EH (cell line): ENCODE measurements around the gene EMILIN1.
"Not testable (repeated sequence)": the region's sequence is repeated elsewhere in the genome, so short reads cannot be mapped to it uniquely, and the experiment has no call there.

ENCODE experiments used
- DNase-seq: peaks from one replicate; pipeline ENCODE4 v3.0.0-alpha.2; 2015; ENCODE audit warnings: low read depth

The EMILIN1 gene

DNA sequence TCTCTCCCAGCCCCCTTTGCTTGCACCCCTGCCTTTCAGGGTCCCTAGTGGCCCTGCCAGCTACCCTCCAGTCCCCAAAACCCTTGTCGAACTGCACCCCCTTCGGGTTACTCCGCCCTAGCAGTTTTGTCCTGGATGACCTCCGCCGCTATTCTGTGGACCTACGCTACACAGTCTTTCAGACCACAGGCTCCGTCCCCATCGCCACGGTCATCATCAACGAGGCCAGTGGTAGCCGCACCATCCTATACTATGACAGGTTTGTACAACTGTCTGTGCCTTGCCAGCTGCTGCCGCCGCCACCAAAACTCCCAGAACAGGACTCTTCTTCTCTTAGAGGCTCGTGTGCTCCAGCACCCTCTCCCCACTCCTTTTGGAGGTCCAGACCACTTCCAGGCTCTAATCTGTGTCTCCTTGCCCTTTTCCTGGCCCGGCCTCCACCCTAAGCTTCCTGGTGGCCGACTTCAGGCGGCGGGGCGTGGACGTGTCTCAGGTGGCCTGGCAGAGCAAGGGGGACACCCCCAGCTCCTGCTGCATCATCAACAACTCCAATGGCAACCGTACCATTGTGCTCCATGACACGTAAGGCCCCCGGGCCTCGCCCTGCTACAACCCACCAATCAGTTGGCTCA lies 16.1 kb downstream of the EMILIN1 start:
- no peak for DNase-seq

DNA sequence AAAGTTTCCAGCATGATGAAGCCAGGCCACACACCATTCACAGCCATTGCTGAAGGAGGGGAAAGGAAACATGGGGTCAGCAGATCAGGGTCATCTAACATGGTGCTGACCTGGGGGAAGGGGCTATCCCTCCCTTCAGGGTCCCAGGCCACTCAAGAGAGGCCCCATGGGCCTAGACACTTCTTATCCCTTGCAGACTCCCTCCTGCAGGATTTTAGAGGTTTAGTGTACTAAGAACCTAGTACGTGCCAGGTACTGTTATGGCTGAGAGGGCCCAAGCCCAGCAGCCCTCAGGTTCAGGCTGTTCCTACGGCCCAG lies 17.0 kb downstream of the EMILIN1 start:
- no peak for DNase-seq

DNA sequence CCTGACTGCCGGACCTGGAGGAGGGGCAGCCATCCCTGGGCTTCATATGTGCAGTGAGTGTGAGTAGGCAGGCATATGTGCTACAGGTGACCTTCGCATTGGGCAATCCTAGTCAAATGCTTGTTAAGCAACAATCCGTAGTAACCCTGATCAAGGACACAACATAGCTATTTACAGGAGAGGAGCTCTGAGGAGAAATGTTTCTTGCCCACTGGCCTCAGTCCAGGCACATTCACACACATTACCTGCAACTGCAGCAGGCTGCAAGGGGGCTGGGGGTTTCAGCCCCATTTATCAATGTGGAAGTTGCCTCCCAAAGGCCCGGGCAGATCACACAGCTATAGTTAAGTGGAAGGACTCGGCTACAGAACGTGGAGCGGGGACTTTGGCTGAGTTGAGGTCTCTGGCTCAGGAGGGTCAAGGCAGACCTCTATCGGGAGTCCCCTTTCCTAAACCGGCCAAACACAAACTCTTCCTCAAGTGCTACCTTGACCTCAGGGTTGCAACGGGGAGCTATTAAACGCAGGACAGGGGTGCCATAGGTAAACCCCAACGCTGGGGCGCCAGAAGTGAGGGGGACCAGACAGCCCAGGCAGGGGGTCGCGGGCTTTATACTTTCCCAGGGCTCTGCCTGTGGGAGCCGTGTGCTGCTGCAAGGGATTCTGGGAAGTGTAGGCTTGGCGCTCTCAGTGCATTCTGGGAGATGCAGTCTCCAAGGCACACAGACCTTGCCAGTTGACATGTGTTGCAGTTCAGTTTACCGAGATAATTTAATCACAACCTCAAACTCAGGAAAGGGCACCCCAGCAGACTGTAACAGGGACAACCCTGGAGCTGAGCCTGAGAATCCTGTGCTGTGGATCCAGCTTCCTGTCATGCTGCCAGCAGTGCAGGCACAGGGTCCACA lies 17.6 kb downstream of the EMILIN1 start:
- peak; percentile 69 for DNase-seq

DNA sequence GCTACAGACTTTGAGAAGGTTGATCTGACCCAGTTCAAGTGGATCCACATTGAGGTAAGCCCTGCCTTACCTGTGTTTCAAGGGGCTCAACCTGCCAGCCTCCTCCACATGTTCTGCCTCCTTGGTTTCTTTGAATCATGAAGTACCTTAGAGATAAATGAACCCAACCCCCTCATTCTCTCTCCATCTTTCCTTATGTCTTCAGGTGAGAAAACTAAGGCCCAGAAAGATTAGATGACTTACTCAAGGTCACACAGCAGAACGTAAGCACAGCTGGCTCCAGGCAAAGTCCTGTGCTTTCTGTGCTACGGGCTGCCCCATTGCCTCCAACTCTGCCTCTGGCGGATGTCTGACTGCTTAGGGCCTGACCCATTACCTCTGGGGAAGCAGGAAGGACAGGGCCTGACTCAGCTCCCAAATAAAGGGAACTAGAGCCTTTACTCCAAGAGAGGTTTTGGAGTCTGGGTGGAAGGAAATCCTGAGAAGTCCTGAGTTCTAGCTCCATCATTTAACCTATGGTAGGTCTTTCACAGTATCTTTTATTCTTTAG lies 18.4 kb downstream of the EMILIN1 start:
- no peak for DNase-seq

DNA sequence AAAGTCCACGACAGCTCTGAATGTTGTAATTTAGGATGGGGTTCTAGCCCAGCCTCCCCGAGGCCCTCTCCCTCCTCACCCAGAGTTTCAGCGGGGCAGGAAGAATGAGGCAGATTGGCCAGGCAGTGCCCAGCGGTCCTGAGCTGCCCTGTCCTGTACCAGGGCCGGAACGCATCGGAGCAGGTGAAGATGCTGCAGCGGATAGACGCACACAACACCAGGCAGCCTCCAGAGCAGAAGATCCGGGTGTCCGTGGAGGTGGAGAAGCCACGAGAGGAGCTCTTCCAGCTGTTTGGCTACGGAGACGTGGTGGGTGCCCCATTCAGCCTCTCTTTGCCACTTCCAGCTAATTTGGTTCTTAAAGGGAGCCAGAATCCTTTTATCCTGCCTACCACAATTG lies 18.9 kb downstream of the EMILIN1 start:
- no peak for DNase-seq

DNA sequence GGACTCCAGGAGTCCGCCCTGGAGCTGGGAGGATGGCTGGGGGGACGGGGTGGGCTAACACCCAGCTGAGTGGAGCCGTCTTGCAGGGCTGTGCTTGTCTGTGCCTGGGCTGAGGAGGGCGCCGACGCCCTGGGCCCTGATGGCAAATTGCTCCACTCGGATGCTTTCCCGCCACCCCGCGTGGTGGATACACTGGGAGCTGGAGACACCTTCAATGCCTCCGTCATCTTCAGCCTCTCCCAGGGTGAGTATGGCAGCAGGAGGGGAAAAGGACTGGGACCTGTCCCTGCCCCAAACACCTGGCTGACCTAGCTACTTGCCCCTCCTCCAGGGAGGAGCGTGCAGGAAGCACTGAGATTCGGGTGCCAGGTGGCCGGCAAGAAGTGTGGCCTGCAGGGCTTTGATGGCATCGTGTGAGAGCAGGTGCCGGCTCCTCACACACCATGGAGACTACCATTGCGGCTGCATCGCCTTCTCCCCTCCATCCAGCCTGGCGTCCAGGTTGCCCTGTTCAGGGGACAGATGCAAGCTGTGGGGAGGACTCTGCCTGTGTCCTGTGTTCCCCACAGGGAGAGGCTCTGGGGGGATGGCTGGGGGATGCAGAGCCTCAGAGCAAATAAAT lies 21.0 kb downstream of the EMILIN1 start:
- DNase-seq = no peak

DNA sequence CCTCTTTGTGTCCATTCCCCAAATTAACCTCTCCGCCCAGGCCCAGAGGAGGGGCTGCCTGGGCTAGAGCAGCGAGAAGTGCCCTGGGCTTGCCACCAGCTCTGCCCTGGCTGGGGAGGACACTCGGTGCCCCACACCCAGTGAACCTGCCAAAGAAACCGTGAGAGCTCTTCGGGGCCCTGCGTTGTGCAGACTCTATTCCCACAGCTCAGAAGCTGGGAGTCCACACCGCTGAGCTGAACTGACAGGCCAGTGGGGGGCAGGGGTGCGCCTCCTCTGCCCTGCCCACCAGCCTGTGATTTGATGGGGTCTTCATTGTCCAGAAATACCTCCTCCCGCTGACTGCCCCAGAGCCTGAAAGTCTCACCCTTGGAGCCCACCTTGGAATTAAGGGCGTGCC lies 21.6 kb downstream of the EMILIN1 start:
- no peak for DNase-seq

DNA sequence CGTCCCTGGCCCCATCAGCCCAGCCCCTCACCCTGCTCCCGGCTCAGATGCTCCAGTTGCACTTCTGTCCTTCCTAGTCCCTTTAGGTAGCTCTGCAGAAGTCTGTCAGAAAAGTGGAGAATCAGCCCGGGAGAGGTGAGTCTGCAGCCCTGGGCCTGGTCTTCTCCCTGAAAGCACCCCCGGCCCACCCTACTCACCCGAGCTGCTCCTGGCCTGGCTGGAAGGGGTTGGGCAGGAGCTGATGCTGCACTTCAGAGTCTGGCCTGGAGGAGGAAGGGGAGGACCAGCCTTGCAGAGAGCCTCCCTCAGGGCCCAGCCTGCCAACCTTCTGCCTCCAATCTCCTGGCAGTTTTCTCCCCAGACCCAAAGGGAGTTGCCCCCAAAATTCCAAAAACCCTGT lies 23.9 kb downstream of the EMILIN1 start:
- DNase-seq = no peak

DNA sequence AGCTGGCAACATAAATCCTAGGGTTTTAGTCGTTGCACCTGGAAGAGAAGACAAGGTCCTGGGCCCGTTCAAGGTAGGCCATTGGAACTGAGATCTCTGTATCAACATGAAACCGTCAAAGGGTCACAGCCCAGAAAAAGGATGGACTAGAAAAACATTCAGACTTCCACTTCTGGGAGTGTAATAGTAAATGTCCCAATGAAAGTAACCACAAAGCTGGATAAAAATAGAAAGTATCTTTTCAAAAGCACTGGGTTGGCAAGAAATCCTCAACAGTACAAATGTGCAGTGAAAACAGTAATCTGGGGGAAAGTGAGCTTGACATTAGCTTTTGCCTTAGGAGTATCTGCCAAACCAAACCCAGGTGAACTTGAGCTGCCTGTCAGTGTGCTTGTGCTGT lies 27.6 kb downstream of the EMILIN1 start:
- DNase-seq = peak; percentile 21

DNA sequence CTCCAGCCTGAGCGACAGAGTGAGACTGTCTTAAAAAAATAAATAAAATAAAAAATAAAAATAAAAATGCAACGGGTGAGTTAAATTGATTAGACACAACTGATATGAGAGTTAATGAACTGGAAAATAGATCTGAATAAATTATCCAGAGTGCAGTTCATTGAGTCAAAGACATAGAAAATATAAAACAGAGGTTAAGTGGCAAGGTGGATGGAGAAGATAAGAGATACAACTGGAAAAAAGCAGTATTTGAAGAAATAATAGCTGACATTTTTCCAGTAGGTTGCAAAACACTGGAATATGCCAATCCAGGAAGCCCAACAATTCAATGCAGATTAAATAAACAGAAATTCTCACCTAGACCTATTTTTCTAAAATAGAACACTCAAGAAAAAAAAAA lies 29.8 kb downstream of the EMILIN1 start:
- DNase-seq = no peak

DNA sequence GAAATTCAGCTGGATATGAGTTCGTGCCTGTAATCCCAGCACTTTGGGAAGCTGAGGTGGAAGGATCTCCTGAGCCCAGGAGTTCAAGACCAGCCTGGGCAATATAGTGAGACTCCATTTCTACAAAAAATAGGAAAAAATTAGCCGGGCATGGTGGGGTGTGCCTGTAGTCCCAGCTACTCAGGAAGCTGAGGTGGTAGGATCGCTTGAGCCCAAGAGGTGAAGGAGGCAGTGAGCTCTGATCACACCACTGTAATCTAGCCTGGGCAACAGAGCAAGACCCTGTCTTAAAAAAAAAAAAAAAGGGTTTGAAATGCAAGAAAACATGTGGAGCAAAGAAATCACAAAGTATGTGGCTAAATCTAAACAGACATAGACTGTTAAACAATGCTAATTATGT lies 30.7 kb downstream of the EMILIN1 start:
- no peak for DNase-seq

DNA sequence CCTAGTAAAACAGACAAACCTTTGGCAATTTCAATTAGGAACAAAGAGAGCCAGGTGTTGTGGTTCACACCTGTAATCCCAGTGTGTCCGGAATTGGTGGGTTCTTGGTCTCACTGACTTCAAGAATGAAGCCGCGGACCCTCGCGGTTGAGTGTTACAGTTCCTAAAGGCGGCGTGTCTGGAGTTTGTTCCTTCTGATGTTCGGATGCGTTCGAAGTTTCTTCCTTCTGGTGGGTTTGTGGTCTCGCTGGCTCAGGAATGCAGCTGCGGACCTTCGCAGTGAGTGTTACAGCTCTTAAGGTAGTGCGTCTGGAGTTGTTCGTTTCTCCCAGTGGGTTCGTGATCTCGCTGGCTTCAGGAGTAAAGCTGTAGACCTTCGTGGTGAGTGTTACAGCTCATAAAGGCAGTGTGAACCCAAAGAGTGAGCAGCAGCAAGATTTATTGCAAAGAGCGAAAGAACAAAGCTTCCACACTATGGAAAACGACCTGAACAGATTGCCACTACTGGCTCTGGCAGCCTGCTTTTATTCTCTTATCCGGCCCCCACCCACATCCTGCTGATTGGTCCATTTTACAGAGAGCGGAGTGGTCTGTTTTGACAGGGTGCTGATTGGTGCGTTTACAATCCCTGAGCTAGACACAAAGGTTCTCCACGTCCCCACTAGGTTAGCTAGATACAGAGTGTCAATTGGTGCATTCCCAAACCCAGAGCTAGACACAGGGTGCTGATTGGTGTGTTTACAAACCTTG lies 32.4 kb downstream of the EMILIN1 start:
- DNase-seq = not testable (repeated sequence)

DNA sequence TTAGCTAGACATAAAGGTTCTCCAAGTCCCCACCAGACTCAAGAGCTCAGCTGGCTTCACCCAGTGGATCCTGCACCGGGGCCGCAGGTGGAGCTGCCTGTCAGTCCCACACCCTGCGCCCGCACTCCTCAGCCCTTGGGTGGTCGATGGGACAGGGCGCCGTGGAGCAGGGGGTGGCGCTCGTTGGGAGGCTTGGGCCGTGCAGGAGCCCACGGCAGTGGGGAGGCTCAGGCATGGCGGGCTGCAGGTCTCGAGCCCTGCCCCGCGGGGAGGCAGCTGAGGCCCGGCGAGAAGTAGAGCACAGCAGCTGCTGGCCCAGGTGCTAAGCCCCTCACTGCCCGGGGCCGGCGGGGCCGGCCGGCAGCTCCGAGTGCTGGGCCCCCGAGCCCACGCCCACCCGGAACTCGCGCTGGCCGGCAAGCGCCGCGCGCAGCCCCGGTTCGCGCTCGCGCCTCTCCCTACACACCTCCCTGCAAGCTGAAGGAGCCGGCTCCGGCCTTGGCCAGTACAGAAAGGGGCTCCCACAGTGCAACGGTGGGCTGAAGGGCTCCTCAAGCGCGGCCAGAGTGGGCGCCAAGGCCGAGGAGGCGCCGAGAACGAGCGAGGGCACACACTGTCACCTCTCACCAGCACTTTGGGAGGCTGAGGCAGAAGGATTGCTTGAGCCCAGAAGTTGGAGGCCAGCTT lies 33.1 kb downstream of the EMILIN1 start:
- DNase-seq = not testable (repeated sequence)

DNA sequence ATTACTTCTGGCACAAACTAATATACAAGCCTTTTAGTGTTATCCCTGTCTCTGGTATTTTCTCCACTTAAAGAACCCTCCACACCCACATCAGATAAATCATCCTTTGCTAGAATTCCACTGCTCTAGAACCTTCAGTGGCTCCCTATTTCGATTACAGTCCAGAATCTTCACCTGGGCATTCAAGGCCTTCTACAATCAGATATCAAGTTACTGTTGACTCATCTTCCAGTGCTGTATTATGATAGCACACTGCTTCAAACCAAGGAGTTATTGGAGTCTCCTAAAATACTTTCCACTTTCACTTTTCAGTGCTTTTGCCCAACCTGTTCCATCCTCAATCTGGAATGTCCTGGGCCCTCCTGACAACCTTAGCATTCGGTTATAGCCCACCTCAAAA lies 37.1 kb downstream of the EMILIN1 start:
- no peak for DNase-seq

DNA sequence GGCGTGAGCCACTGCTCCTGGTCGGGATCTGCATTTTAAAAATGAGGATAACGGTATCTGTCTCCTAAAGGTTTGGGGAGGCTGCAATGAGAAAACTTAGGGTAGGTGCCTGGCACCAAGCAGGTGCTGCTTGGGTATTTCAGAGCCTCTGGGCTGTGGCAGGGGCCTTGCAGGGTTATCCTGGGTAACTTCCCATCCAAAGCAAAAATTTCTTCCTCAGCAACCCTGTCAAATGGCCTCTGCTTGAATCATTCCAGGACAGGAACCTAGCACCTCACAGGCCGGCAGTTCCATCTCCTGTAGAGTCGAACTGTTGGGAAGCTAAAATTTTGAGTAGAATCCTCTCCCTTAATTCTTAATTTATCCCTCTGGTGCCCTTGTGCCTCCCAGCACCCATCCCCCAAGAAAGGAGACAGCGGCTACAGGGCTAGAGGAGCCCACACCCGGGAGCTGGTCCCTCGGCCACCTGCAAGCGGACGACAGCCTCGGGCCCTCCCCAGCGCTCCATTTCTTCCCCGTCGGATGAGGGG lies 39.6 kb downstream of the EMILIN1 start:
- DNase-seq = no peak

DNA sequence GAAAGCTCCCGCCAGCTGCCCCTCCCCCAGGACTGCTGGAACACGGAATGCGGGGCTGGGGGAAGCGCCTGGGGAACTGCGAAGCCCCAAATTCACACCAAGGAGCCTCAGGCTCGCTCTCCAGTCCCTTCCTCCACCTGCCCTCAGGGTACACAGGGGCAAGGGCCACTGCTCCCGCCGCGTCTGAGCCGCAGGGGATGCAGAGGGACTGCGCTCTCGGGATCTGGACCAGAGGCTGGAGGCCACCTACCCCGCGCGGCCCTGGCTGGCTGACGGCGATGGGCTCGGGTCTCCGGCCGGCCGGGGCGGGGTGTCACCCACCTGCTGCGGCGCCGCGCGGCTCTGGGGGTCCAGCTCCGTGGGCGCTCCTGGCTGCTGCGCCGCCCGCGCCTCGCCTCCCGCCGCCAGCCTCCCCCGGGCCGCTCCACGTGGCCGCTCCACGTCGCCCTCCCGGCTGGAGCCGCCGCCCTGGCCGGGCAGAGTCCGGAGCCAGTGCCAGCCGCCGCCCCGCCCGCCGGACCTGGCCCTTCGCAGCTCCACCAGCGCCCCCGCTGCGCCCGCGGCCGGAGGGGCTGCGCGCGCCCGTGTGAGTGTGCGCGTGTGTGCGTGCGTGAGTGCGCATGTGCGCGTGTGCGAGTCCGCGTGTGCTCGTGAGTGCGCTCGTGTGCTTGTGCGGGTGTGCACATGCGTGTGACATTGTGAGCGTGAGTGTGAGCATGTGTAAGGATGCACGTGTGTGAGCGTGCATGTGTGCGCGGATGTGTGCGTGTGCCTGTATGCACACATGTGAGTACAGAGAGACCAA lies 40.3 kb downstream of the EMILIN1 start, which contains the start of gene CGREF1:
Gene CGREF1 (minus strand): TSS at position 604 of the 805 bp plus-strand sequence. CDS start 14,762 bp downstream, outside the sequence.
- DNase-seq = peak; percentile 14

DNA sequence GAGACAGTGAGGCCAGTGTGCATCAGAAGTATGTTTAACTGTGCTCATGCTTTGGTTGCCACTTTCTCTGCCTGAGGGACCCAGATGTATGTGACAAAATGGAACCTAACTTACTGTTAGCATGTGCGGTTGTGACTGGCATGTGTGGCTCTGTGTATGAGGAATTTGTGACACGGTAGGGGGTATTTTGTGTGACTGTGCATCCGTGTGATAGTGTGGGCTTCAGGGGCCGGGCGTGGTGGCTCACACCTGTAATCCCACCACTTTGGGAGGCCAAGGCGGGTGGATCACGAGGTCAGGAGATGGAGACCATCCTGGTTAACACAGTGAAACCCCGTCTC lies 40.9 kb downstream of the EMILIN1 start:
- not testable (repeated sequence) for DNase-seq

DNA sequence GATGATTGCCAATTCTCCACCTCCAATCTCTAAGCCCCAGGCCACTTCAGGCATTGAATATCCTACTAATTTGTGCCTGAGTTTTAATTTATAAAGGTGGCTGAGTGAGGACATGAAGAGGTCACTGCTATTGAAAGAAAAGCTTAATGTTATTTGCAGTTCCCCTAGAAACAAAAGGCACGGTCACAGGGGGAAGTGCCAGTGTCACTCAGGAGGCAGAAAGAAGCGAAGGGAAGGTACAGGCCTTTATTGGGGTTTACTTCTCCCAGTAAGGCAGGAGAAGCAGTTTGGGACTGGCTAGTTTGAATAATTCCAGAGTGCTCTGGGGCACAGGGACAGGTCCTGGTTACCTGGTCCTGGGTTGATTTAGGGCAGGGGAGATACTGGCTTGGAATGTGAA lies 43.5 kb downstream of the EMILIN1 start:
- DNase-seq = no peak

DNA sequence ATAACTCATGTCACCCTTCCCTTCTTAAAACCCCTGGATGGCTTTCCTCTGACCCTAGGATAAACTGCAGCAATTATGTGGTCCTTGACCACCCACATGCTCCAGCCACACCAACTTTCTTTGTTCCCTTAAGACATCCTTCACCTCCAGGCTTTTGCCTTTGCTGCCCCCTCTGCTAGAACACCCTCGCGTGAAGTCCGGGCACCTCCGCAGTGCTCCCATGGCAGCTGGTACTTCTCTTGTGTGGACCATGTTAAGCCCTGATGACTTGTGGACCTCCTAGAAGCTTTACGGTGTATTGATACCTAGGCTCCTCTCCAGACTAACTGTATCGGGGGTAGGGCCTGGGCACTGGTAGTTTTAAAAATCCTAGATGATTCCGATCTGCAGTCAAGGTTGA lies 44.4 kb downstream of the EMILIN1 start:
- DNase-seq = no peak
